PC-3 (cell line): Measurements from ENCODE around the gene GRIN2C.

Experiments
- EZH2 ChIP-seq: fragments of 300-600 bp; sonication (generic); IDR thresholded peaks from one replicate; pipeline ENCODE4 v1.6.1; 2017; ENCODE audit warnings: antibody characterized with exemption, mild to moderate bottlenecking, low read length; ENCODE audit not compliant: unreplicated experiment
- TF ChIP-seq, protein P1 (sequence below): fragments of 300-600 bp; sonication (generic); conservative IDR thresholded peaks from 2 replicates; pipeline ENCODE4 v1.5.1; 2017; ENCODE audit warnings: antibody characterized with exemption, low read depth, mild to moderate bottlenecking, low read length

DNA sequence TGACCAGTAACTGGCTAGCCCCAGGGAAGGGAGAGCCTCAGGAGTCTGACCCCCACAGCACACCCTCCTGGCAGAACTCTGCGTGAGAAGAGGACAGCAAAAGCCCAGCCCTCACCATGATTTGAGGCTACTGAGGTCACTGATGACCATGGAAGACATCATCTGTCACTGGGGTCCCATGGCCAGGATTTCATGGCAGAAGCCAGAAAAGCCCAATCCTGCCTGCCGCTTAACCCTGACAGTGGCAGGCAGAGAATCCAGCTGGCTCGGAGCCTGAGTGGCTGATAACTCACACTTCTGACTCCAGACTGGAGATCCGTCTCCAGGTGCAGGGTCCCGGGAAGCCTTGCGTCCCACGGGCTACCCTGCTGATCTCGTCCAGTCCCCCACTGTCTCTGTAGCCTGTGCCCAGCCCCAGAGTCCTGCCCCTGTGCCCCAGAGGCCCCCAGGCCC is 17.5 kb downstream of the GRIN2C start:
- TF ChIP-seq, protein P1, sequence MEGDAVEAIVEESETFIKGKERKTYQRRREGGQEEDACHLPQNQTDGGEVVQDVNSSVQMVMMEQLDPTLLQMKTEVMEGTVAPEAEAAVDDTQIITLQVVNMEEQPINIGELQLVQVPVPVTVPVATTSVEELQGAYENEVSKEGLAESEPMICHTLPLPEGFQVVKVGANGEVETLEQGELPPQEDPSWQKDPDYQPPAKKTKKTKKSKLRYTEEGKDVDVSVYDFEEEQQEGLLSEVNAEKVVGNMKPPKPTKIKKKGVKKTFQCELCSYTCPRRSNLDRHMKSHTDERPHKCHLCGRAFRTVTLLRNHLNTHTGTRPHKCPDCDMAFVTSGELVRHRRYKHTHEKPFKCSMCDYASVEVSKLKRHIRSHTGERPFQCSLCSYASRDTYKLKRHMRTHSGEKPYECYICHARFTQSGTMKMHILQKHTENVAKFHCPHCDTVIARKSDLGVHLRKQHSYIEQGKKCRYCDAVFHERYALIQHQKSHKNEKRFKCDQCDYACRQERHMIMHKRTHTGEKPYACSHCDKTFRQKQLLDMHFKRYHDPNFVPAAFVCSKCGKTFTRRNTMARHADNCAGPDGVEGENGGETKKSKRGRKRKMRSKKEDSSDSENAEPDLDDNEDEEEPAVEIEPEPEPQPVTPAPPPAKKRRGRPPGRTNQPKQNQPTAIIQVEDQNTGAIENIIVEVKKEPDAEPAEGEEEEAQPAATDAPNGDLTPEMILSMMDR = peak; percentile 35; the same call in 1 of the 2 replicates
- TF ChIP-seq EZH2 = no peak
